Hepatocyte (in vitro differentiated cells): Measurements from ENCODE around the gene MCM7.
A peak's percentile ranks its signal among the peaks of the same experiment; 100 is the strongest.

ENCODE experiments used
- CTCF ChIP-seq: fragments of 200-600 bp; sonication (generic); IDR thresholded peaks from 2 replicates; pipeline ENCODE4 v1.5.1; 2016; ENCODE audit warnings: antibody characterized with exemption, mild to moderate bottlenecking; ENCODE audit not compliant: poor library complexity
- EZH2 ChIP-seq: fragments of 200-600 bp; sonication (generic); IDR thresholded peaks from 2 replicates; pipeline ENCODE4 v1.6.1; 2016; ENCODE audit warnings: antibody characterized with exemption, mild to moderate bottlenecking, borderline replicate concordance
- EZH2phosphoT487 ChIP-seq: fragments of 200-600 bp; sonication (generic); IDR thresholded peaks from one replicate; pipeline ENCODE4 v1.6.1; 2018; ENCODE audit warnings: antibody characterized with exemption, mild to moderate bottlenecking, low read depth, moderate library complexity; ENCODE audit not compliant: unreplicated experiment, severe bottlenecking

DNA sequence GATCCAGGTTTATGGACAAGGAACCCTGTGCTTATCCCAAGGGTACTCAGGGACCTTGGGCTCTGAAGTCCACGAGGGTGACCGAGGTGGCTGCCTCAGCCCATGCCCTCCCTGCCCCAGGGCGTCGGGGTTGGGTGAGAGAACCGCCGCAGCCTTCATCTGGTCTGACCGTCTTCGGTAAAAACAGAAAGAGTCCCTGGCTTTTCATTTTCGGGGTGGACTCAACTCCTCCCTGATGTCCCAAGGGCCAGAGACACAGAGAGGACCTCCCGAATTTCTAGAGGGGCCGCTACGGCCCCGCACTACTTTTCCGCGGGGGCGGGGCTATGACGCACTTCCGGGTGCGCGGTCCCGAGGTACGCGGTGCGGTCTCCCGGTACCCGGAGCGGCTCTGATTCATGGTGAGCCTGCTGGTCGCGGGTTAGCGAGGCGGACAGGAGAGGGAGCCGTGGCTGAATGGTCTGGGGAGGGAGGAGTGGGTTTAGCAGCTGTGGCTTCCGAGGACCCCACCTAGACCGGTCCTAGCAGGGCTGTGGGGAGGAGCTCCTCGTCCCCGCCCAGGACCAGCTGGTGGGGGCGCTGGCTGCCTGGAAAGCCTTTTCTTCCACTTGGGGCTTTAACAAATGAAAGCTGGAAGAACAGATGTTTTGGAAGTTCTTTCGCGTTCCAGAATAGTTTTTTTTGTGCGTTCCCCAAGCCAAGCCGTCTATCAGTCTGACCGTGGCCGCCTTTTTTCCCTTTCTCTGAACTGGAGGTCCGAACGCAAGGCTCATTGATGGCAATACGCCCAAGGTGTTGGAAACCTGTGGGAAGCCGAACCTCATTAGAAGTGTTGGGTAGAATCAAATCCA lies 51.5 kb downstream of the MCM7 start, which contains the start of gene ZSCAN21:
- peak; percentile 27 for TF ChIP-seq CTCF
- no peak for TF ChIP-seq EZH2
- TF ChIP-seq EZH2phosphoT487, result no peak
